Measurements from ENCODE around the gene EIF3A. TPM values are rescaled to one million over a fixed set of nuclear protein-coding genes. Genes with fewer than 3 reads are reported as not detected.
A peak's percentile ranks its signal among the peaks of the same experiment; 100 is the strongest.

Gene EIF3A
- total RNA-seq, 4 donors from 2014 or later: 118 to 147 (median 128) TPM

DNA sequence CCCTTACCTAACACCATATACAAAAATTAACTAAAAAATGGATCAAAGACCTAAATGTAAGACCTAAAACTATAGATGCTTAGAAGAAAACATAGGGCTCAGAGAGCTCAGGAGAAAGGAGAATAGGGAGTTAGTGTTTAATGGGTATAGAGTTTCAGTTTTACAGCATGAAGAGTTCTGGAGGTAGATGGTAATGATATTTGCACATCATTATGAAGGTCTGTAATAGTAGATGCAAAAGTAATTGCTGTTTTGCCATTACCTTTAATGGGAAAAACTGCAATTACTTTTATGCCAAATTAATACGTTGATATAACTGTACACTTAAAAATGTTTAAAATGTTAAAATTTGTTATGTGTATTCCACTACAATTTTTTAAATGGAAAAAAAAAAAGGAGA lies 90.3 kb downstream of the EIF3A start:
- Histone ChIP-seq H3K36me3 (no peaks in the 10 kb centered on the region), H3K9me3 (peaks cover 0 to 16% (median 11%) of the 10 kb centered on the region in 4 donors), H3K27me3 (no peaks in the 10 kb centered on the region), H3K4me1 (no peaks in the 10 kb centered on the region), H3K27ac (replicated peaks in 1 of 4) (no peak overlapping the region), H3K4me3 (no peak overlapping the region)
- WGBS: 91% methylated on average over 1 of the region's 1 CpG
- no peak for DNase-seq (ENCODE audit: extremely low spot score)
- intact Hi-C loops (cut with DNase I): no loop called here
- TF ChIP-seq POLR2A (IDR thresholded peaks at IDR 0.05; ENCODE audit: low read depth) (no peak), POLR2AphosphoS5 (IDR thresholded peaks at IDR 0.05) (no peak), EP300 (IDR thresholded peaks at IDR 0.05) (no peak)
- TF ChIP-seq, protein P1, sequence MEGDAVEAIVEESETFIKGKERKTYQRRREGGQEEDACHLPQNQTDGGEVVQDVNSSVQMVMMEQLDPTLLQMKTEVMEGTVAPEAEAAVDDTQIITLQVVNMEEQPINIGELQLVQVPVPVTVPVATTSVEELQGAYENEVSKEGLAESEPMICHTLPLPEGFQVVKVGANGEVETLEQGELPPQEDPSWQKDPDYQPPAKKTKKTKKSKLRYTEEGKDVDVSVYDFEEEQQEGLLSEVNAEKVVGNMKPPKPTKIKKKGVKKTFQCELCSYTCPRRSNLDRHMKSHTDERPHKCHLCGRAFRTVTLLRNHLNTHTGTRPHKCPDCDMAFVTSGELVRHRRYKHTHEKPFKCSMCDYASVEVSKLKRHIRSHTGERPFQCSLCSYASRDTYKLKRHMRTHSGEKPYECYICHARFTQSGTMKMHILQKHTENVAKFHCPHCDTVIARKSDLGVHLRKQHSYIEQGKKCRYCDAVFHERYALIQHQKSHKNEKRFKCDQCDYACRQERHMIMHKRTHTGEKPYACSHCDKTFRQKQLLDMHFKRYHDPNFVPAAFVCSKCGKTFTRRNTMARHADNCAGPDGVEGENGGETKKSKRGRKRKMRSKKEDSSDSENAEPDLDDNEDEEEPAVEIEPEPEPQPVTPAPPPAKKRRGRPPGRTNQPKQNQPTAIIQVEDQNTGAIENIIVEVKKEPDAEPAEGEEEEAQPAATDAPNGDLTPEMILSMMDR (IDR thresholded peaks at IDR 0.05): no peak

DNA sequence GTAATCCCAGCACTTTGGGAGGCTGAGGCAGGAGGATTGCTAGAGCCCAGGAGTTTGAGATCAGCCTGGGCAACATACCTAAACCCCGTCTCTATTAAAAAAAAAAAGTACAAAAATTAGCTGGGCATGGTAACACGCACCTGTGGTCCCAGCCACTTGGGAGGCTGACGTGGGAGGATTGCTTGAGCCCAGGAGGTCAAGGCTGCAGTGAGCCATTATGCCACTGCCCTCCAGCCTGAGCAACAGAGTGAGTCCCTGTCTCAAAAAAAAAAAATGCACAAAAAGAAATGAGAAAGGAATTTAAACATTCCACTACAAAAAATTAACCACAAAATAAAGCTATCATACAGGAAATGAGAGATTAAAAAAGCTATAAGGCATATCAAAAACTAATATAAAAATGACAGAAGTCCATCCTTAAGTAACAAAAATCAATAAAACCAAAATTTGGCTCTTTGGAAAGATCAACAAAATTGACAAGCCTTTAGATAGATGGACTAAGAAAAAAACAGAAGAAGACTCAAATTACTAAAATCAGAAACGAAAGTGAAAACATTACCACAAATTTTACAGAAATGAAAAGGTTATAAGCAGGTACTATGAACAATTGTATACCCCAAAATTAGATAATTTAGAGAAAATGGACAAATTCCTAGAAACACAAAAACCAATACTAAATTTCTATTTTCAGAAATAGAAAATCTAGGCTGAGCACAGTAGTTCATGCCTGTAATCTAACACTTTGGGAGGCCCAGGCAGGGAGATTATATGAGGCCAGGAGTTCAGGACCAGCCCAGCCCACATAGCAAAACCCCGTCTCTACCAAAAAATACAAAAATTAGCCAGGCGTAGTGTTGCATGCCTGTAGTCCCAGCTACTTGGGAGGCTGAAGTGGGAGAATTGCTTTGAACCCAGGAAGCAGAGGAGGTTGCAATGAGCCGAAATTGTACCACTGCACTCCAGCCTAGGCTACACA lies 93.5 kb downstream of the EIF3A start:
- Histone ChIP-seq H3K4me1 (no peaks in the 10 kb centered on the region), H3K36me3 (no peaks in the 10 kb centered on the region), H3K4me3 (no peak overlapping the region), H3K9me3 (peaks cover 0 to 27% (median 19%) of the 10 kb centered on the region in 4 donors), H3K27me3 (no peaks in the 10 kb centered on the region), H3K27ac (replicated peaks in 1 of 4) (no peak overlapping the region)
- peak; percentile 50 for DNase-seq (ENCODE audit: extremely low spot score)
- no peak for TF ChIP-seq POLR2A (IDR thresholded peaks at IDR 0.05; ENCODE audit: low read depth)
- TF ChIP-seq EP300 (IDR thresholded peaks at IDR 0.05): no peak
- TF ChIP-seq, protein P1 (IDR thresholded peaks at IDR 0.05): no peak
- TF ChIP-seq POLR2AphosphoS5 (IDR thresholded peaks at IDR 0.05): no peak
- intact Hi-C loops (cut with DNase I): no loop called here
- WGBS: 83% methylated on average over 7 of the region's 7 CpGs

DNA sequence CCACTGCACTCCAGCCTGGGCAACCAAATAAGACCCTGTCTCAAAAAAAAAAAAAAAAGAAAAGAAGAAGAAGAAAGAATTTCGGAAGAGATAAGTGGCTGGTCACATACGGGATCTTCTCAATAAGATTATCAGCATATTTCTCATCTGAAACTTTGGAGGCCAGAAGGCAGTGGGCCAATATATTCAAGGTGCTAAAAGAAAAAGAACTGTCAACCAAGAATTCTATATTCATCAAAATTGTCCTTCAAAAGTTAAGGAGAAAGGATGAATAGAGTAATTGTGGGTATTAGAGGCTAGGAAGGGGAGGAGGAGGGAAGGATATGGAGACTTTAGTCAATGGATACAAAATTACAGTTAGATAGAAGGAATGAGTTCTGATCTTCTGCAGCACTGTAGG lies 95.0 kb downstream of the EIF3A start:
- Histone ChIP-seq H3K27me3 (no peaks in the 10 kb centered on the region), H3K4me1 (no peaks in the 10 kb centered on the region), H3K36me3 (no peaks in the 10 kb centered on the region), H3K27ac (replicated peaks in 1 of 4) (no peak overlapping the region), H3K9me3 (peaks cover 0 to 27% (median 19%) of the 10 kb centered on the region in 4 donors), H3K4me3 (no peak overlapping the region)
- no peak for DNase-seq (ENCODE audit: extremely low spot score)
- 92% methylated on average over 2 of the region's 2 CpGs for WGBS
- intact Hi-C loops (cut with DNase I): no loop called here
- no peak for TF ChIP-seq POLR2AphosphoS5 (IDR thresholded peaks at IDR 0.05)
- TF ChIP-seq, protein P1 (IDR thresholded peaks at IDR 0.05): no peak

Small RNA genes lying within 50 kb of the gene (small RNA-seq; reads per million reads assigned to genes)
- gene AL355598.1: 0 reads per million in 3 donors
- gene RF00413: 0 reads per million in 3 donors
- 0 to 0.34 (median 0) reads per million in 3 donors for gene SNORA19

Other genes with a start within 250 kb of the EIF3A start
- 10 to 100 TPM in 3 of 4 donors, 1 to 10 TPM in 1; 8.0 to 24.4 (median 14.6) TPM for gene NANOS1, start 51.1 kb downstream of the EIF3A start, total RNA-seq
- 10 to 100 TPM; 19.1 to 23.7 (median 22.3) TPM for gene DENND10, start 23.3 kb upstream of the EIF3A start, total RNA-seq
- gene SFXN4, start 84.9 kb upstream of the EIF3A start, total RNA-seq: 10 to 100 TPM; 14.1 to 39.9 (median 17.8) TPM
- gene PRDX3, start 98.0 kb upstream of the EIF3A start, total RNA-seq: 100 to 1,000 TPM; 128 to 195 (median 171) TPM
- 10 to 100 TPM; 39.6 to 64.4 (median 50.7) TPM for gene GRK5, start 126.8 kb upstream of the EIF3A start, total RNA-seq

Measured in esophagus muscularis mucosa (tissue), 4 donors.